A549 (cell line): ENCODE data around the gene PKN2.
"Not testable (repeated sequence)": the region's sequence is repeated elsewhere in the genome, so short reads cannot be mapped to it uniquely, and the experiment has no call there.

Source experiments
- CEBPB ChIP-seq, 2 experiments: fragments of >200 bp in 1 of 2; sonication (Bioruptor Twin) in 1 of 2; formaldehyde crosslinking in 1 of 2; IDR thresholded peaks; 2 replicates each; pipeline ENCODE4 v1.6.1; 2012 to 2016
- EP300 ChIP-seq, 2 experiments: fragments of >200 bp; sonication (Bioruptor Twin); formaldehyde crosslinking; IDR thresholded peaks; 2 replicates in 1 of 2; 3 replicates in 1 of 2; pipeline ENCODE4 v1.6.1; 2016 to 2017
- MAFK ChIP-seq: fragments of 450-650 bp; IDR thresholded peaks from 2 replicates; pipeline ENCODE4 v1.6.1; 2014; ENCODE audit not compliant: partially characterized antibody
- POLR2A ChIP-seq: IDR thresholded peaks from 2 replicates; pipeline ENCODE4 v1.6.1; 2012; ENCODE audit warnings: mild to moderate bottlenecking, low read length
- RCOR1 ChIP-seq: fragments of 150-350 bp; IDR thresholded peaks from 2 replicates; pipeline ENCODE4 v1.6.1; 2014; ENCODE audit warnings: antibody characterized with exemption, low read length, low read depth
- RFX5 ChIP-seq: fragments of 450-650 bp; IDR thresholded peaks from 2 replicates; pipeline ENCODE4 v1.7.1; 2014; ENCODE audit warnings: antibody characterized with exemption, mild to moderate bottlenecking, moderate library complexity
- TP53 ChIP-seq: fragments of 250-450 bp; sonication (Bioruptor Pico); IDR thresholded peaks from 2 replicates; pipeline ENCODE4 v1.5.0; 2021; ENCODE audit warnings: mild to moderate bottlenecking, moderate library complexity
- TF ChIP-seq, protein P1 (sequence below): fragments of >200 bp; sonication (Bioruptor Twin); formaldehyde crosslinking; IDR thresholded peaks from 3 replicates; pipeline ENCODE4 v1.5.1; 2016
- TF ChIP-seq, protein P2 (sequence below): IDR thresholded peaks from 2 replicates; pipeline ENCODE4 v1.6.1; 2012
- TF ChIP-seq, protein P3 (sequence below): IDR thresholded peaks from 2 replicates; pipeline ENCODE4 v1.6.1; 2012

DNA sequence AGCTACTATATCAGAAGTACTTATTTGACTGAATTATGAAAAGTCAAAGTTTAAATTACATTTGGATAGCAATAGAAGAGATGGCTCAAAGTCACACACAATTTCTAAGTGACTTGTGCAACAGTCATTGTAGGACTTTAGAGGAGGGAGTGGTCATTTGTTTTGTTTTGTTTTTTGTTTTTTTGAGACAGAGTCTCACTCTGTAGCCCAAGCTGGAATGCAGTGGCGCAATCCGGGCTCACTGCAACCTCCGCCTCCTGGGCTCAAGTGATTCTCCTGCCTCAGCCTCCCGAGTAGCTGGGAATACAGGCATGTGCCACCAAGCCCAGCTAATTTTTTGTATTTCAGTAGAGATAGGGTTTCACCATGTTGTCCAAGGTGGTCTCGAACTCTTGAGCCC is 17.7 kb downstream of the PKN2 start:
- TF ChIP-seq, protein P1, sequence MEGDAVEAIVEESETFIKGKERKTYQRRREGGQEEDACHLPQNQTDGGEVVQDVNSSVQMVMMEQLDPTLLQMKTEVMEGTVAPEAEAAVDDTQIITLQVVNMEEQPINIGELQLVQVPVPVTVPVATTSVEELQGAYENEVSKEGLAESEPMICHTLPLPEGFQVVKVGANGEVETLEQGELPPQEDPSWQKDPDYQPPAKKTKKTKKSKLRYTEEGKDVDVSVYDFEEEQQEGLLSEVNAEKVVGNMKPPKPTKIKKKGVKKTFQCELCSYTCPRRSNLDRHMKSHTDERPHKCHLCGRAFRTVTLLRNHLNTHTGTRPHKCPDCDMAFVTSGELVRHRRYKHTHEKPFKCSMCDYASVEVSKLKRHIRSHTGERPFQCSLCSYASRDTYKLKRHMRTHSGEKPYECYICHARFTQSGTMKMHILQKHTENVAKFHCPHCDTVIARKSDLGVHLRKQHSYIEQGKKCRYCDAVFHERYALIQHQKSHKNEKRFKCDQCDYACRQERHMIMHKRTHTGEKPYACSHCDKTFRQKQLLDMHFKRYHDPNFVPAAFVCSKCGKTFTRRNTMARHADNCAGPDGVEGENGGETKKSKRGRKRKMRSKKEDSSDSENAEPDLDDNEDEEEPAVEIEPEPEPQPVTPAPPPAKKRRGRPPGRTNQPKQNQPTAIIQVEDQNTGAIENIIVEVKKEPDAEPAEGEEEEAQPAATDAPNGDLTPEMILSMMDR: not testable (repeated sequence)
- not testable (repeated sequence) for TF ChIP-seq MAFK; POLR2A; EP300 (IDR thresholded peaks at IDR 0.05); RFX5; TP53 (CRISPR knock-in tag); RCOR1
- TF ChIP-seq, protein P2, sequence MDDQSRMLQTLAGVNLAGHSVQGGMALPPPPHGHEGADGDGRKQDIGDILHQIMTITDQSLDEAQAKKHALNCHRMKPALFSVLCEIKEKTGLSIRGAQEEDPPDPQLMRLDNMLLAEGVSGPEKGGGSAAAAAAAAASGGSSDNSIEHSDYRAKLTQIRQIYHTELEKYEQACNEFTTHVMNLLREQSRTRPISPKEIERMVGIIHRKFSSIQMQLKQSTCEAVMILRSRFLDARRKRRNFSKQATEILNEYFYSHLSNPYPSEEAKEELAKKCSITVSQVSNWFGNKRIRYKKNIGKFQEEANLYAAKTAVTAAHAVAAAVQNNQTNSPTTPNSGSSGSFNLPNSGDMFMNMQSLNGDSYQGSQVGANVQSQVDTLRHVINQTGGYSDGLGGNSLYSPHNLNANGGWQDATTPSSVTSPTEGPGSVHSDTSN: not testable (repeated sequence)
- TF ChIP-seq CEBPB (IDR thresholded peaks at IDR 0.05): peak in 1 of 2 experiments; percentile 37; a peak in 2 of 4 replicates
- TF ChIP-seq, protein P3, sequence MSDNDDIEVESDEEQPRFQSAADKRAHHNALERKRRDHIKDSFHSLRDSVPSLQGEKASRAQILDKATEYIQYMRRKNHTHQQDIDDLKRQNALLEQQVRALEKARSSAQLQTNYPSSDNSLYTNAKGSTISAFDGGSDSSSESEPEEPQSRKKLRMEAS: not testable (repeated sequence)
